CD4-positive, alpha-beta T cell treated with Interleukin-2 at 100 ng/mL for 4 hours (primary cell): ENCODE results near the gene SLC2A13.
A peak's percentile ranks its signal among the peaks of the same experiment; 100 is the strongest.
"Not testable (repeated sequence)": the region's sequence is repeated elsewhere in the genome, so short reads cannot be mapped to it uniquely, and the experiment has no call there.

Source experiments
- DNase-seq: peaks from one replicate; pipeline ENCODE4 v3.0.0-alpha.2; 2020; ENCODE audit warnings: low spot score

Gene SLC2A13

DNA sequence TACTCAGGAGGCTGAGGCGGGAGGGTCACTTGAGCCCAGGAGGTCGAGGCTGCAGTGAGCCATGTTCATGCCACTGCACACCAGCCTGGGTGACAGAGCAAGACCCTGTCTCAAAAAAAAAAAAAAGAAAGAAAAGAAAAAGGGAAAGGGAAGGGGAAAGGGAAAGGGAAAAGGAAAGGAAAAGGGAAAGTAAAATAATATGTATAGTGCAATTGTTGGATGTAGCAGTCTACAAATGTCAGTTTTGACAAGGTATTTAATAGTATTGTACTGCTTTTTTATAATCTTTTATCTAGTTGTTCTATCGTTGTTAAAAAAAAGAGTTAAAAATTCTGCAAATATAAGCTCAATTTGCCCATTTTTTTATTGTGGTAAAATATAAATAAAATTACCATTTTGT is 67.3 kb downstream of the SLC2A13 start:
- DNase-seq: no peak

GRCh38 chr12:40034712-40035111 is 71.2 kb downstream of the SLC2A13 start:
- no peak for DNase-seq

DNA sequence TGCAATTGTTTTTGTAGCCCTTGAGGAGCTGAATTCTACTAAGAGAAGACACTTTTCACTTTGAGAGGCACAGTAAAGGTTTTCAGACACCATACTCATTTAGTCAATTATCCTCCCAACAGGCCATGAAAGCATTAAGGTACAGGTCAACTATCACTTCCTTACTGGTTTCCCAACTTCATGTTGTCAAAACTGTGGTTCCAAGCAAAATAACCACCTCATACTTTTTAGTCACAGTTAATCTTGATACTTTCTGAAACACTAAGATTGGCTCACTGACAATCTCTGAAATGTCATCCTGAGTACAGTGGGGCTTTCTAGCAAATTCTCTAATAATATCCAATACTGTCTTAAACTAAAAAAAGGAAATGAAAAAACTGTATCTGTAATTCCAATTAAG is 71.7 kb downstream of the SLC2A13 start:
- DNase-seq: no peak

- no peak for DNase-seq
Measured at GRCh38 chr12:40033242-40033630, 72.6 kb downstream of the SLC2A13 start.

DNA sequence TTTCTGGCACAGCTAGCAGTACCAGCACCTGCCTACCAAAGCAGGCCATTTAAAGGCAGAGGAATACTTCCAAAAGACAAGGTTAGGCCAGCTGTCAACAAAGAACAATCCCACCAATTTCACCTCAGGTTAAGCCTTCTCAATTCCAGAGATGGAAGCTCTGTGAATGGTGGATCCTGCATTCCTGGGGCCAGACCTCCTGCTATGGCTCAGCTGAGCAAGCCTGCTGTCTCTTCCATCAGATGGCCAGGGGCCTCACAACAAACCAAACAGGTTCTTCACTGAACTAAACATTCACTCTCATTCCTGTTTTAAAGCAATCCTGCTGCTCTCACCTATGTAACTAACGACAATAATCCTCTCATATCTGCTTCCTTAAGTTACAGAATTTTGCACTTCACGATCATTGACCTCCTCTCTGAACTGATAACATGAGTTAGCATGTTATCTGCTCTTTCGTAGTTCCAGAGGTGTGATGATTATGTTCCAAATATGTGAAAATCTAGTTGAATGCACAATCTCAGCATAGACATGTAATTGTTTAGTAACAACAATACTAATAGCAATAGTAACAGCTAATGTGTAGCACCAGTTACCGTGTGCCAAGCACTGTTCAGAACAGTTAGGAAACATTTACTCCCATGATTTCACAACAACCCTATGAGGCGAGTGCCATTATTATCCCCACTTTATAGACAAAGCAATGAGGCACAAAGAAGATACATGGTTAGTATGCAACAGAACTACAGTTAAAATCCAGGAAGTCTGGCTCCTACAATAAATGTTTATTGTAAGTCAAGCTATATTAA is 73.2 kb downstream of the SLC2A13 start:
- no peak for DNase-seq

- no peak for DNase-seq
Measured at GRCh38 chr12:40031965-40032364, 73.9 kb downstream of the SLC2A13 start.

- not testable (repeated sequence) for DNase-seq
Measured at GRCh38 chr12:40030970-40031369, 74.9 kb downstream of the SLC2A13 start.

GRCh38 chr12:40028296-40028695 is 77.6 kb downstream of the SLC2A13 start:
- no peak for DNase-seq

- DNase-seq: no peak
Measured at GRCh38 chr12:40022850-40023249, 83.0 kb downstream of the SLC2A13 start.

DNA sequence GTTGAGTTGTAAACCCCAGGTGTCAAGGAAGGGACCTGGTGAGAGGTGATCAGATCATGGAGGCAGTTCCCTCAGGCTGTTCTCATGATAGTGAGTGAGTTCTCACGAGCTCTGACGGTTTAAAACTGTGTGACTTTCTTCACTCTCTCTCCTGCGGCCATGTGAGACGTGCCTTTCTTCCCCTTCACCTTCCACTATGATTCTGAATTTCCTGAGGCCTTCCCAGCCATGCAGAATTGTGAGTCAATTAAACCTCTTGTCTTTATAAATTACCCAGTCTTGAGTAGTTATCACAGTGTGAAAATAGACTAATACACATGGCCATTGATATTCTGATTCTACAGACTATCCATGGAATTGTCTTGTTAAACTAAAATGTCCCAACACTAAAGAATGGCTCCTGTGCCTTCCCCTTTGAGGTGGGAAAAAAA is 85.6 kb downstream of the SLC2A13 start:
- no peak for DNase-seq

DNA sequence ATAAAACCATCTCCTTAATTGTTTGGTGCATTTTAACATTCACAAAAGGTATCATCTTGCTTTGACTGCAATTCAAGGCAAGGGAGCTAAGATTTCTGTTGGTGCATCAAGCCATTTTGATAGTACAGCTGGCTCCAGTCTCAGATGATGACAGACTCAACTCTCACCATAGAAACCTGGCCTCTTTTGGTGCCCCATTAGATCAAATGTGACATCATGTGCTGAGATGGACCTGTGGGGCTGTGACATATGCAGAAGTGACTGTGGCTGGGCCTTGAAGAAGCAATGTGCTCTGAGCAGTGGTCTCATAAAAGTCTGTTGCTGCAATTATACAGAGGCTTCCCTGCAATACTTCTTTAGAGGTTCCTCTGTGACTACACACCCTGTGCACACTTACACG is 88.4 kb downstream of the SLC2A13 start:
- no peak for DNase-seq

GRCh38 chr12:40016980-40017379 is 88.9 kb downstream of the SLC2A13 start:
- no peak for DNase-seq

- no peak for DNase-seq
Measured at GRCh38 chr12:40015881-40016280, 90.0 kb downstream of the SLC2A13 start.

DNA sequence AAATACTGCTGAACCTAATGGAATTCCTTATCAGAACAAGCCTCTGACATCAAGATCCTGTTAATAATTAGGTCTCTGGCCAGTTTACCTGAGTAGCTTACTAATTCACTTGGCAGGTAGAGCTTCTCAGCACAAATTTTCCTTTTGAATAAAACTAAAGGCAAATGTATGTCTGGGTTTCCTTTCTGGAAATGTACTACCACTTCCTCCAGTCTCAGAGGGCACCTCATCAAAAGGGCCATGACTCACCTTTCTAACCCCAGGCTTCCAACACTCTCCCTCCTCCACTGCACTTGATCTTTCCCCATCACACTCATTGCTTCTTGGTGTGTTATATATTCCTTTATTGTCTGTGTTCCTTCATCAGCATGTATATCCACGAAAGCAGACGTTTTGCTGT is 90.5 kb downstream of the SLC2A13 start:
- DNase-seq: no peak

DNA sequence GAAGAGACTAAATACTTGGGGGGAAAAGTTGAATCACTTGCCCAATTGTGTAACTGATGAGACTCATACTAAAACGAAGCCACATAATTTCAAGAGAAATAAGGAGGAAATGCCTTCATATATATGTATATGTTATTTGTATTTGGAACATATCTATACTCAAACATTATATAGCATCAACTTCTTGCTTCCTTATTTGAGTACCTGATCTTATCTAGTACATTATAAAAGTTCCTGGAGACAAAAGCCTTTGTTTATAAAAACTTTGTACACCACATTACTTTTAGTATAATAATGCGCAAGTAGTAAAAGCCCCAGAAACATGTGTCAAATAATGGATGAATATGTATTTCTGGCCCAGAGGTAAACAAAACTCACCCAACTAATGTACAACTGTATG is 92.0 kb downstream of the SLC2A13 start:
- DNase-seq: no peak

DNA sequence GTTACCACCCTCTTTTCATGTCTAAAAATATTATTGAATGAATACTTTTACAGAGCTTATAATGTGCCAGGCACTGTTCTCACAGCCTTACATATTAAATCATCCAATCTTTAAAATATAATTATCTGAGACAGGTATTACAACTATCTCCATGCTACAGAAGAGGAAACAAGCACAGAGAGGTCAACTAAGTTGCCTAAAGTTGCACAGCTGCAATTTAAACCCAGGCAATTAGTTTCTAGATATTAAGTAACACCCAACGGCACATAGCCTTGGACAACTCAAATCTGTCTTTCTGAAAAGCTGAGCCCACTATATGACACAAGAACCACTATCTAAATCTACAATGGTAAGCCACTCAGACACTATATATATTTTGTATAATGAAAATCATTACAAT is 92.6 kb downstream of the SLC2A13 start:
- DNase-seq: no peak

DNA sequence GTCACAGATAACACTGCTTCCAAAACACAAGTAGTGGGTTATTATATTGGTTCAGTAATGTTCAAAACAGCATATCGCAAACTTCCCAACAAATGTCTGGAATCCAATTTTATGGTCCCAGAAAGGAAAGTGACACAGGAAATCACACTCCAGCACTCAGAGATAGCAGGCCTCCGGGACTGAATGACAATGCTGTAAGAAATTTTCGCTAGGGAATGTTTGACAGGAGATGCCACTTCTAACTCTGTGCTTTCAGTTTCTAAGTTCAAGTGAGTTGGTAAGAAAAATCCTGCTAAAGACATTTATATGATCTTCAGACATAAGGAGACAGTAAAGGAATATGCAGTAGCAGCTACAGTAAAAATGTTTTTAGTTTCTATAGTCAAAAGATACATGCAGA is 93.2 kb downstream of the SLC2A13 start:
- DNase-seq: no peak

DNA sequence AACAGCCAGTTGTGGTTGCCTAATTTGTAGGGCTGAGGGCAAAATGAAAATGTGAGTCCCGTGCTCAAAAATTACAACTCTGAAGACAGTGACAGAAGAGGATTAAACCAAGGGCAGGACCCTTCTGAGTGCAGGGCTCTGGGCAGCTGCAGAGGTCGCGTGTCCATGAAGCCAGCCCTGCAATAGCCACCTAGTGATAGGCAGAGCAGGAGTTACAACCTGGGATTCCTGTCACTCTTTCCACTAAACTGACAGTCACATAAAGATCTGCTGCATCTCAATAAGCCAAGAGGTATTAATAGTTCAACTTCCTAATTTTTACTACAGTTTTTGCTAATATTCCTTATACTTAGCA is 94.1 kb downstream of the SLC2A13 start:
- DNase-seq: no peak

- peak; percentile 82 for DNase-seq
Measured at GRCh38 chr12:40010899-40011774, 94.7 kb downstream of the SLC2A13 start.

GRCh38 chr12:40002178-40003169 is 103.4 kb downstream of the SLC2A13 start:
- DNase-seq: no peak

- DNase-seq: no peak
Measured at GRCh38 chr12:40001406-40001805, 104.5 kb downstream of the SLC2A13 start.

- no peak for DNase-seq
Measured at GRCh38 chr12:40000884-40001283, 105.0 kb downstream of the SLC2A13 start.
